GM12878 (cell line): Measurements from ENCODE around the gene CD300LG. TPM values are rescaled to one million over a fixed set of nuclear protein-coding genes. Genes with fewer than 3 reads are reported as not detected.

ENCODE experiments used
- ATAC-seq: fragments of 200-7000 bp; cut with Tn5 transposase; 3 replicates; pipeline ENCODE4 v1.9.1; 2020; ENCODE audit warnings: mild to moderate bottlenecking, moderate library complexity
- BruUV-seq: library from RNA; stranded (reverse); fragments of 400-500 nt; replicated peaks from 2 replicates; lab custom pipeline; 2021; lab: Mats Ljungman, UMichigan
- CTCF ChIA-PET: fragments of 300-600 bp; sonication (Branson Sonifier 250); formaldehyde crosslinking; extraction: SDS; loops from one replicate; lab custom pipeline; 2021; ENCODE audit warnings: inconsistent platforms; lab: Yijun Ruan, JAX
- POLR2A ChIA-PET: fragments of 350-600 bp; formaldehyde crosslinking; extraction: SDS; loops from one replicate; lab custom pipeline; 2021; ENCODE audit warnings: inconsistent platforms; lab: Charles Lee
- RAD21 ChIA-PET: fragments of 300-600 bp; sonication (Branson Sonifier 250); formaldehyde crosslinking; loops from one replicate; lab custom pipeline; 2023; ENCODE audit warnings: antibody characterized with exemption; ENCODE audit not compliant: unreplicated experiment; lab: Charles Lee
- SMC1A ChIA-PET: fragments of 300-600 bp; sonication (Branson Sonifier 250); formaldehyde crosslinking; loops from one replicate; lab custom pipeline; 2023; ENCODE audit not compliant: unreplicated experiment, uncharacterized antibody; lab: Charles Lee
- DNase-seq: peaks from one replicate; pipeline ENCODE4 v3.0.0-alpha.2; 2011; ENCODE audit warnings: low read depth, low spot score
- FAIRE-seq: peaks from 3 replicates; lab custom pipeline; 2011; peaks lifted over from hg19 to GRCh38; lab: Jason Lieb, UNC
- H2AFZ ChIP-seq: 2 replicates; pipeline ENCODE4 v1.6.0; 2011; ENCODE audit warnings: low read depth, low read length, control low read depth; ENCODE audit not compliant: control insufficient read depth
- H3K27ac ChIP-seq: 2 replicates; pipeline ENCODE4 v1.5.1; 2011; ENCODE audit warnings: control low read depth; ENCODE audit not compliant: control insufficient read depth, insufficient read depth
- H3K27me3 ChIP-seq, 2 experiments: replicated peaks in 1 of 2; 2 replicates each; pipeline versions ENCODE4 v1.6.0 to v1.6.1; 2011; ENCODE audit warnings: low read length in 1 of 2; ENCODE audit not compliant: control insufficient read depth in 2 of 2, insufficient read depth in 2 of 2
- H3K36me3 ChIP-seq, 2 experiments: 2 replicates each; pipeline ENCODE4 v1.5.1; 2011; ENCODE audit warnings: low read length in 1 of 2; ENCODE audit not compliant: control insufficient read depth in 2 of 2, insufficient read depth in 2 of 2
- H3K4me1 ChIP-seq: 2 replicates; pipeline ENCODE4 v1.6.1; 2011; ENCODE audit warnings: mild to moderate bottlenecking, low read length, moderate library complexity, mixed read lengths; ENCODE audit not compliant: control insufficient read depth, insufficient read depth
- H3K4me2 ChIP-seq: 2 replicates; pipeline ENCODE4 v1.6.0; 2011; ENCODE audit warnings: control low read depth; ENCODE audit not compliant: control insufficient read depth, insufficient read depth
- H3K4me3 ChIP-seq: fragments of 200-600 bp; sonication (generic); 2 replicates; pipeline ENCODE4 v1.5.1; 2016
- H3K79me2 ChIP-seq: 2 replicates; pipeline ENCODE4 v1.6.0; 2011; ENCODE audit warnings: low read length; ENCODE audit not compliant: control insufficient read depth, insufficient read depth
- H3K9ac ChIP-seq: 2 replicates; pipeline ENCODE4 v1.8.0; 2011; ENCODE audit warnings: low read length, control low read depth, mixed read lengths; ENCODE audit not compliant: control insufficient read depth, insufficient read depth
- H3K9me3 ChIP-seq: replicated peaks from 3 replicates; pipeline ENCODE4 v1.5.1; 2011; ENCODE audit warnings: mild to moderate bottlenecking, low read length; ENCODE audit not compliant: control insufficient read depth, insufficient read depth
- H4K20me1 ChIP-seq: 2 replicates; pipeline ENCODE4 v1.6.0; 2011; ENCODE audit not compliant: control insufficient read depth, insufficient read depth
- EGR1 ChIP-seq, 2 experiments: IDR thresholded peaks; 1 replicate in 1 of 2; 2 replicates in 1 of 2; pipeline ENCODE4 v1.6.1; 2011 to 2012; ENCODE audit warnings: low read depth in 2 of 2, low read length in 2 of 2, borderline replicate concordance in 1 of 2, mild to moderate bottlenecking in 1 of 2, moderate library complexity in 1 of 2
- KLF5 ChIP-seq: fragments of 450-650 bp; IDR thresholded peaks from 2 replicates; pipeline ENCODE4 v1.6.1; 2014; ENCODE audit warnings: mild to moderate bottlenecking; ENCODE audit not compliant: partially characterized antibody
- RCOR1 ChIP-seq: conservative IDR thresholded peaks from 2 replicates; pipeline ENCODE4 v1.6.1; 2012; ENCODE audit warnings: low read depth, low read length, improper control_type of control experiment
- SUZ12 ChIP-seq: fragments of 200-600 bp; sonication (generic); IDR thresholded peaks from one replicate; pipeline ENCODE4 v1.6.1; 2018; ENCODE audit warnings: antibody characterized with exemption, mild to moderate bottlenecking; ENCODE audit not compliant: unreplicated experiment
- TAF1 ChIP-seq: IDR thresholded peaks from 2 replicates; pipeline ENCODE4 v1.6.1; 2011; ENCODE audit warnings: mild to moderate bottlenecking, low read depth, low read length, borderline replicate concordance
- TCF12 ChIP-seq: IDR thresholded peaks from 2 replicates; pipeline ENCODE4 v1.6.1; 2011; ENCODE audit warnings: low read depth, mild to moderate bottlenecking, low read length
- TCF3 ChIP-seq: IDR thresholded peaks from 2 replicates; pipeline ENCODE4 v1.6.1; 2012; ENCODE audit warnings: low read depth, mild to moderate bottlenecking, low read length, borderline replicate concordance; ENCODE audit not compliant: insufficient read depth
- WGBS: methylation state at CpG from one replicate; pipeline ENCODE4 v1.1.6; 2016; ENCODE audit warnings: low lambda C conversion rate; ENCODE audit not compliant: insufficient replicate concordance, insufficient coverage; ENCODE audit errors: missing lambda C conversion rate; 5-methylcytosine and 5-hydroxymethylcytosine counted together
- in situ Hi-C: fragments of 300-500 bp; cut with MboI; formaldehyde crosslinking; loops from 9 replicates; pipeline ENCODE4 v1.14.3; 2018; ENCODE audit warnings: mixed read lengths
- intact Hi-C: fragments of 100-400 bp; cut with micrococcal nuclease; formaldehyde crosslinking; loops from one replicate; pipeline ENCODE4 v1.14.2; 2022; ENCODE audit not compliant: unreplicated experiment
- polyA plus RNA-seq, 11 experiments: library from polyadenylated mRNA; depleted of rRNA in 4 of 11; unstranded in 6 of 11; stranded (reverse) in 5 of 11; fragments of >200 nt; fragmentation: Nextera tagmentation in 4 of 11; fragmentation: Illumina TruSeq in 1 of 11; extraction: Ambion mirVana in 4 of 11; extraction: Trizol in 1 of 11; gene quantifications; 1 replicate in 1 of 11; 2 replicates in 10 of 11; pipeline versions ENCODE4 v1.2.1 to v1.2.3, GENCODE V29; 2011 to 2016; ENCODE audit warnings: inconsistent platforms in 2 of 11, missing spikeins in 2 of 11, low read depth in 1 of 11
- total RNA-seq, 4 experiments: library from RNA; depleted of rRNA in 3 of 4; stranded (reverse); fragments of >200 nt in 3 of 4; fragmentation: Illumina TruSeq in 1 of 4; extraction: Trizol in 1 of 4; gene quantifications; 2 replicates each; pipeline versions ENCODE4 v1.2.1 to v1.2.3, GENCODE V29; 2013 to 2021
- TF ChIP-seq, protein P1 (sequence below): fragments of 450-650 bp; IDR thresholded peaks from 2 replicates; pipeline ENCODE4 v1.6.1; 2017; ENCODE audit warnings: low read depth, mild to moderate bottlenecking, moderate library complexity

The CD300LG gene
- total and polyA plus RNA-seq, 10 of the 15 experiments (the other 5 are each of a cell fraction or from before 2014, with no cell fraction given): not detected

DNA sequence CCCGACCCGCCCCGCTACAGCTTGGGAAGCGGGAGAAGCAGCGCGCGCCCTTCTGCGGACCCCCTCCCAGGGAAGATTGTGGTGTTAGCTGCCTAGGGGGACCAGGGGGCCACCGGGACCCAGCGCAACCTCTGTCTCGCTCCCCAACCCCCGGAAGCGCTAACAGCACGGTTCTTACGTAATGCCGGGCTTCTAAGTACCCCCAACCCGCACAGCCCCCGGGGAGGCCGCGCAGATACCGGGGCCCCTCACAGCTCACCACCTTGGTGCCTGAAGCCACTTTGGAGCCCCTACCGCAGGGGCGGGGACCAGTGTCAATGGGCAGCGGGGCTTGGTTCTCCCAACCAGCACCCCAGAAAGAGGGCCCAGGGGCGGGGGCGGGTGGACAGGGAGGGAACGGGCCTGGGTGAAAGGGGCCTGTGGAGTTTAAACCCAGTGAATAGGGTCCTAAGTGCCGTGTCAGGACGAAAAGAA is 60.0 kb downstream of the CD300LG start (continued):
- TF ChIP-seq, protein P1, sequence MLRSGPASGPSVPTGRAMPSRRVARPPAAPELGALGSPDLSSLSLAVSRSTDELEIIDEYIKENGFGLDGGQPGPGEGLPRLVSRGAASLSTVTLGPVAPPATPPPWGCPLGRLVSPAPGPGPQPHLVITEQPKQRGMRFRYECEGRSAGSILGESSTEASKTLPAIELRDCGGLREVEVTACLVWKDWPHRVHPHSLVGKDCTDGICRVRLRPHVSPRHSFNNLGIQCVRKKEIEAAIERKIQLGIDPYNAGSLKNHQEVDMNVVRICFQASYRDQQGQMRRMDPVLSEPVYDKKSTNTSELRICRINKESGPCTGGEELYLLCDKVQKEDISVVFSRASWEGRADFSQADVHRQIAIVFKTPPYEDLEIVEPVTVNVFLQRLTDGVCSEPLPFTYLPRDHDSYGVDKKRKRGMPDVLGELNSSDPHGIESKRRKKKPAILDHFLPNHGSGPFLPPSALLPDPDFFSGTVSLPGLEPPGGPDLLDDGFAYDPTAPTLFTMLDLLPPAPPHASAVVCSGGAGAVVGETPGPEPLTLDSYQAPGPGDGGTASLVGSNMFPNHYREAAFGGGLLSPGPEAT: no peak
- TF ChIP-seq TCF3 (no peak), TAF1 (no peak), KLF5 (no peak), RCOR1 (no peak)
- TF ChIP-seq, all 136 proteins: peak for 0

DNA sequence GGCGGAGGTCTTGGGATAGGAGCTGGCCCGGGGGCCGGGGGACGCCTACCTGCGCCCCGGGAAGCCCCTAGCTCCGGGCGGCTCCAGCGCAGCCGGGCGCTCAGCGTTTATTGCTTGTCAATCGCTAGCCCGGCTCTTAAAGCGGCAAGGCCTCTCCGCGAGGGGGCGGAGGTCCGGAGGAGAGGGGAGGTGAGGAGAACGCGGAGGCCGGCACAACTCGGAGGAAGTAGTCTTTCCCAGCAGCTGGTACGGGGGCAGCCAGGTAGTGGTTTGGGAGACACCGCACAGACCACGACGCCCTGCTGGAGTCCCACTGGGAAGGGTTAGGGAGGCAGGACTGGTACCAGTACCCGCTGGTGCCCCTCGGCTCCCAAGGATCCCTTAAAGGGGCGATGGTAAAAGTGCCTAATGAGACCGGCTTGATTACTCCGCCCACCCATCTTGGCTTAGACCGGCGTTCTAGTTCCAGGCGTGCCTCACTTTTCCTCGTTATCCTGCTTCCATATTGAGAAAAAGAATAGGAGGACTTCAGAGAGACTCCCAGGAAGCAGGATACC is 60.5 kb downstream of the CD300LG start, which contains the start of gene MPP2:
MPP2 (minus strand) TSS at position 112 of the 557 bp plus-strand sequence. CDS start 3,076 bp downstream, outside the sequence.
- CTCF ChIA-PET: no interaction called here
- H3K9me3 ChIP-seq: no peaks in the 10 kb centered on the region
- intact Hi-C loops: no loop called here
- no peak for FAIRE-seq
- H3K36me3 ChIP-seq: no peaks in the 10 kb centered on the region; a peak in 1 of 4 replicates
- POLR2A ChIA-PET: no interaction called here
- no peak within 1 kb of the TSS for H3K27ac ChIP-seq
- no peaks in the 10 kb centered on the region for H4K20me1 ChIP-seq
- peak within 1 kb of the TSS; percentile 29 for H2AFZ ChIP-seq
- no peaks in the 10 kb centered on the region for H3K4me1 ChIP-seq
- SMC1A ChIA-PET: no interaction called here
- in situ Hi-C loops: no loop called here
- RAD21 ChIA-PET: no interaction called here
- WGBS: 10% methylated on average over 34 of the region's 36 CpGs
- peak; percentile 67 for ATAC-seq
- no peak for DNase-seq
- no peak within 1 kb of the TSS for H3K9ac ChIP-seq
- no peaks in the 10 kb centered on the region for H3K79me2 ChIP-seq
- peak; percentile 92 for TF ChIP-seq SUZ12
- no peak for TF ChIP-seq EGR1 (IDR thresholded peaks at IDR 0.05; ENCODE audit: borderline replicate concordance in 1 of 2, low read depth in 2 of 2, low read length in 2 of 2)
- no peak for TF ChIP-seq TCF12
- peaks cover 10 to 18% of the 10 kb centered on the region in 2 experiments for H3K27me3 ChIP-seq
- H3K4me2 ChIP-seq: peak within 1 kb of the TSS; percentile 79
- no peak within 1 kb of the TSS; the same call in 1 of the 2 replicates for H3K4me3 ChIP-seq
- BruUV-seq: no TSS peak
